ENCODE measurements around the gene ZNF22. TPM values are rescaled to one million over a fixed set of nuclear protein-coding genes. Genes with fewer than 3 reads are reported as not detected.

The ZNF22 gene
- total and polyA plus RNA-seq, 9 donors, result 44.3 to 57.8 (median 49.9) TPM

DNA sequence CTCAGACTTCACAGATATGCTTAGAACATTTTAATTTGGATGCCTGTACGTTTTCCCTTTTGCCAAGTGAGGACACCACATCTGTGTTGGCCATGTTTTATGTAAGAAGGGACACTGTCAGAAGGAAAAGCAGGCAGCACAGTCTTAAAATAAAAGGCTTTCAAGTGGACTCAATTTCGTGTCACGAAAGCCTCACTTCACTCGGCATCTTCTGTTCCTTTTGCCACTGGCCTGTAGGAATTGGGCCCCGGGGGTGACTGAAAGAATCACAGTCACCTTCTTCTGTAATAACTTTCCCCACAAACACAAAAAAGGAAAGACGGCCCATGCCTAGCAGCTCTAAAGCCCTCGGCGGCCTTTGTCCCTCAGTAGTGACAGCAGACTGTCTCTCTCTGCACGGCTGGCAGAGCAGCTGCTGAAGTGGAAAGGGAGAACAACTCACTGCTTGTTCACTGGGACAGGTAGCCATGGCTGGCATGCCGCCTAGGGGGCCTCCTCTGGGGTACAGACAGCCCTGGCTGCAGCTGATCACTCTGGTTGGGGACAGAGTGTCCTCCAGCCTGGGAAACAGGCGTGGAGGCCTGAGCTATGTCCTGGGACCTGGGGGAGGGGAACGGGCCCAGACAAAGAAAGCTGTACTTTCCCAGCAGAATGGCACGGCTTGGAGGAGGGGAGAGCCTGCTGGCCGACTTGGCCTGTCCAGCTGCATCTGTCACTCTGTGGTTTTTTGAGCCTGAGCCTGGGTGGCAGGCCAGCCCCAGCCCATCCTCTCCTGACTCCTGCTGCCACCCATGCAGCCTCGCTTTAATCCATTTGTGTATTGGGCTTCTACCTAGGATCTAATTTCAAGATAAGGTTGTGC is 36.7 kb upstream of the ZNF22 start:
- peak overlapping the region; percentile 93 for H3K27ac ChIP-seq (ENCODE audit: low read length)
- DNase-seq, result peak; percentile 91
- H3K4me1 ChIP-seq (ENCODE audit: control insufficient read depth, insufficient read depth, low read length), result peaks cover 91% of the 10 kb centered on the region
- peak overlapping the region; percentile 14 for H3K4me3 ChIP-seq (ENCODE audit: low read length)
- peaks cover 10% of the 10 kb centered on the region for H3K36me3 ChIP-seq (ENCODE audit: control insufficient read depth, insufficient read depth, low read length)
- no peaks in the 10 kb centered on the region for H3K9me3 ChIP-seq (replicated peaks; ENCODE audit: control insufficient read depth, low read depth, low read length)
- WGBS (ENCODE audit: insufficient coverage), result 40% methylated on average over 13 of the region's 15 CpGs
- H3K27me3 ChIP-seq (ENCODE audit: control insufficient read depth, insufficient read depth, low read length), result no peaks in the 10 kb centered on the region

- no peak for DNase-seq
- Histone ChIP-seq H3K27ac (ENCODE audit: low read length) (peak overlapping the region; percentile 93), H3K4me3 (ENCODE audit: low read length) (no peak overlapping the region), H3K9me3 (replicated peaks; ENCODE audit: control insufficient read depth, low read depth, low read length) (no peaks in the 10 kb centered on the region), H3K4me1 (ENCODE audit: control insufficient read depth, insufficient read depth, low read length) (peaks cover 96% of the 10 kb centered on the region), H3K36me3 (ENCODE audit: control insufficient read depth, insufficient read depth, low read length) (peaks cover 21% of the 10 kb centered on the region), H3K27me3 (ENCODE audit: control insufficient read depth, insufficient read depth, low read length) (no peaks in the 10 kb centered on the region)
- WGBS (ENCODE audit: insufficient coverage), result no CpG with 5 or more reads among the region's 1 CpG
Observed at GRCh38 chr10:44965104-44965503, 35.6 kb upstream of the ZNF22 start.

DNA sequence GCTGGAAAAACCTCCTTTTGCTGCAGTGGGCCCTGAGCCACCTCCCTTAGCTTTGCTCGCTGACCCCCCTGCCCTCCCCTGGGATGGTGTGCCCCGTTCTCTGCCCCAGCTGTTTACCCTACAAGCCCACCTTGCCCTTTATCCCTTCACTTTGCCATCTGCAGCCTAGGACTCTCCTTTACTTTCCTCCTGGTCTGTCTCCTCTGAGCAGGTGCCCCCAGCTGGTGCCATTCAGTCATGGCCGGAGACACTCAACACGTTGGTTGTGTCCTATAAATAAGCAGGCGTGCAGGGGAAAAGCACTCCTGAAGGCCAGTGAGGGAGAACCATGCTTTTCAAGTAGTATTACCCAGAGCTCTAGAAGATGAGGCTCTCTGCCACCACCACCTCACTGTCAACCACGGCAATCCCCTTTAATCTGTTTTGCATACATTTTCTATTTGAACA is 35.0 kb upstream of the ZNF22 start:
- DNase-seq, result peak; percentile 67
- Histone ChIP-seq H3K27ac (ENCODE audit: low read length) (peak overlapping the region; percentile 93), H3K9me3 (replicated peaks; ENCODE audit: control insufficient read depth, low read depth, low read length) (no peaks in the 10 kb centered on the region), H3K4me1 (ENCODE audit: control insufficient read depth, insufficient read depth, low read length) (peaks cover 91% of the 10 kb centered on the region), H3K36me3 (ENCODE audit: control insufficient read depth, insufficient read depth, low read length) (peaks cover 26% of the 10 kb centered on the region), H3K4me3 (ENCODE audit: low read length) (no peak overlapping the region), H3K27me3 (ENCODE audit: control insufficient read depth, insufficient read depth, low read length) (no peaks in the 10 kb centered on the region)
- 73% methylated on average over 5 of the region's 6 CpGs for WGBS (ENCODE audit: insufficient coverage)

GRCh38 chr10:44966129-44966815 is 34.5 kb upstream of the ZNF22 start:
- Histone ChIP-seq H3K4me1 (ENCODE audit: control insufficient read depth, insufficient read depth, low read length) (peaks cover 86% of the 10 kb centered on the region), H3K27me3 (ENCODE audit: control insufficient read depth, insufficient read depth, low read length) (no peaks in the 10 kb centered on the region), H3K4me3 (ENCODE audit: low read length) (no peak overlapping the region), H3K36me3 (ENCODE audit: control insufficient read depth, insufficient read depth, low read length) (peaks cover 32% of the 10 kb centered on the region), H3K9me3 (replicated peaks; ENCODE audit: control insufficient read depth, low read depth, low read length) (no peaks in the 10 kb centered on the region), H3K27ac (ENCODE audit: low read length) (peak overlapping the region; percentile 93)
- 46% methylated on average over 3 of the region's 8 CpGs for WGBS (ENCODE audit: insufficient coverage)
- no peak for DNase-seq

DNA sequence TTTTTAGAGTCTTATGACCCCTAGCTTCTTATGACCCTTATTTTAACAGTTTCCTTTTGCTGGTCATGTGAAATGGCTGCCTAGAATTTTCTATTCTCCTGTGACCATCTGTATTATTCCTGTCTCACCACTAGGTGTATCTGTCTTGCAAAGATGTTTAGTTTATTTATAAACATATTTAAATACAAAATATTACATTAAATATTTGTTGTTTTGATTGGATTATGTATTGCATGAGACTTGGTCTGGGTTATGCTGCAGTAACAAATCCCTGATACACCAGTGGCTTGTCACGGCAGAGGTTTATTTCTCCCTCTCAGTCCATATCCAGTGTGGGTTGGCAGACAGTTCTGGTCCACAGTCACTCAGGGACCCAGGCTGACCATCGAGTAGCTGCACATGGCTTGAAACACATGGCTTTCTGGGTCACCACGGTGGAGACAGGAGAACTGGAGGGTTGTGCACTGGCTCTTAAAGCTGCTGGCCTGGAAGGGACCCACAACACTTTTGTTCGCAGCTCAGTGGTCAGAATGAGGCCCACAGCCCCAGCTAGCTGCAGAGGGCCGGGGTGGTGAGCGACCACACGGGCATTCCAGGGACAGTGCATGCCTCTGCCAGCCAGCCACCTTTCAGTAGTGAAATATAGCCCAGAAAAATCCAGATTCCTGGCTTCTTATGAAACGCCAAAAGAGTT is 33.8 kb upstream of the ZNF22 start:
- H3K36me3 ChIP-seq (ENCODE audit: control insufficient read depth, insufficient read depth, low read length), result peaks cover 39% of the 10 kb centered on the region
- no peaks in the 10 kb centered on the region for H3K27me3 ChIP-seq (ENCODE audit: control insufficient read depth, insufficient read depth, low read length)
- H3K27ac ChIP-seq (ENCODE audit: low read length), result peak overlapping the region; percentile 31
- WGBS (ENCODE audit: insufficient coverage), result 71% methylated on average over 3 of the region's 8 CpGs
- H3K9me3 ChIP-seq (replicated peaks; ENCODE audit: control insufficient read depth, low read depth, low read length), result no peaks in the 10 kb centered on the region
- no peak overlapping the region for H3K4me3 ChIP-seq (ENCODE audit: low read length)
- no peak for DNase-seq
- H3K4me1 ChIP-seq (ENCODE audit: control insufficient read depth, insufficient read depth, low read length), result peaks cover 84% of the 10 kb centered on the region

DNA sequence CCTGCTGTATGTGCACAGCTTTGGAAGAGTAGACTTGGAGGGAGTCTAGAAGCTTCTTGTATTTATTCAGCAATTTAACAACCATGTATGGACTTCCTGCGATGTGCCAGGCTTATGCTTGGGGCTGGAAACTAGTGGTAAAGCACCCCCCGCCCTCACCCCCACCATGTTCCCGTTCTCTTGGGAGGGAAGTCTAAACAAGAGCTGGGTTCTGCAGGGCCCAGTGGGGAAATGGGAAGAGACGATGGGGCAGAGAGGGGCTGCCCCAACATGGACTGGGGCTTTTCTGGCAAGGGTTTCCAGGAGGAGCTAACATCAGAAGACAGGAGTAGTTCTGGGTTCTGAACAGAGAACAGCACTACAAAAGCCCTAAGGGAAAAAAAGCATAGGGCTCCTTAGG is 33.1 kb upstream of the ZNF22 start:
- Histone ChIP-seq H3K36me3 (ENCODE audit: control insufficient read depth, insufficient read depth, low read length) (peaks cover 42% of the 10 kb centered on the region), H3K27ac (ENCODE audit: low read length) (peak overlapping the region; percentile 31), H3K9me3 (replicated peaks; ENCODE audit: control insufficient read depth, low read depth, low read length) (no peaks in the 10 kb centered on the region), H3K4me3 (ENCODE audit: low read length) (no peak overlapping the region), H3K27me3 (ENCODE audit: control insufficient read depth, insufficient read depth, low read length) (no peaks in the 10 kb centered on the region), H3K4me1 (ENCODE audit: control insufficient read depth, insufficient read depth, low read length) (peaks cover 84% of the 10 kb centered on the region)
- DNase-seq, result no peak
- WGBS (ENCODE audit: insufficient coverage), result 86% methylated on average over 1 of the region's 4 CpGs

DNA sequence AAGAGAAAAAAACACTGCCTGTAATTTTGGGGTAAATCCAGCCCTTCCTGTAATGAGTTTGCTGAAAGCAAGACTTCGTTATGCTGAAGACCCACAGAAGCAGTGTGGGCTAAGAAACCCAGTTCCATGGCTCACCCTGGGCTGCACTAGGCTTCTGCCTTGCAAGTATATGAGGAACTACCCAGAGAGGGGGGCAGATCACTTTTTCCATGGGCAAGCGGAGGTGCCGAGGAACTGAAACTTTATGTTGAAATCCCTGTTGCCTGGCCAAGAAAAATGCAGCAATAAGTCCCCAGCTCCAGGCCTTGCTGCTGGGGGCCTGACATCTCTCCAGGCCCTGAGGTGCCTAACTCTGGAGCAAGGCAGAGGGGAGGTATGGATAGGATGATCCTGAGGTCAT is 32.6 kb upstream of the ZNF22 start:
- peak overlapping the region; percentile 31 for H3K27ac ChIP-seq (ENCODE audit: low read length)
- H3K27me3 ChIP-seq (ENCODE audit: control insufficient read depth, insufficient read depth, low read length), result no peaks in the 10 kb centered on the region
- 32% methylated on average over 3 of the region's 3 CpGs for WGBS (ENCODE audit: insufficient coverage)
- no peak overlapping the region for H3K4me3 ChIP-seq (ENCODE audit: low read length)
- H3K4me1 ChIP-seq (ENCODE audit: control insufficient read depth, insufficient read depth, low read length), result peaks cover 84% of the 10 kb centered on the region
- H3K36me3 ChIP-seq (ENCODE audit: control insufficient read depth, insufficient read depth, low read length), result peaks cover 47% of the 10 kb centered on the region
- H3K9me3 ChIP-seq (replicated peaks; ENCODE audit: control insufficient read depth, low read depth, low read length), result no peaks in the 10 kb centered on the region
- DNase-seq, result peak; percentile 82

- H3K36me3 ChIP-seq (ENCODE audit: control insufficient read depth, insufficient read depth, low read length), result peaks cover 52% of the 10 kb centered on the region
- 63% methylated on average over 8 of the region's 11 CpGs for WGBS (ENCODE audit: insufficient coverage)
- DNase-seq, result no peak
- H3K4me3 ChIP-seq (ENCODE audit: low read length), result no peak overlapping the region
- no peaks in the 10 kb centered on the region for H3K27me3 ChIP-seq (ENCODE audit: control insufficient read depth, insufficient read depth, low read length)
- peak overlapping the region; percentile 13 for H3K27ac ChIP-seq (ENCODE audit: low read length)
- H3K9me3 ChIP-seq (replicated peaks; ENCODE audit: control insufficient read depth, low read depth, low read length), result no peaks in the 10 kb centered on the region
- H3K4me1 ChIP-seq (ENCODE audit: control insufficient read depth, insufficient read depth, low read length), result peaks cover 84% of the 10 kb centered on the region
Observed at GRCh38 chr10:44968500-44969400, 32.0 kb upstream of the ZNF22 start.

GRCh38 chr10:44969854-44970253 is 30.9 kb upstream of the ZNF22 start:
- DNase-seq, result no peak
- Histone ChIP-seq H3K4me3 (ENCODE audit: low read length) (no peak overlapping the region), H3K27me3 (ENCODE audit: control insufficient read depth, insufficient read depth, low read length) (no peaks in the 10 kb centered on the region), H3K36me3 (ENCODE audit: control insufficient read depth, insufficient read depth, low read length) (peaks cover 55% of the 10 kb centered on the region), H3K4me1 (ENCODE audit: control insufficient read depth, insufficient read depth, low read length) (peaks cover 84% of the 10 kb centered on the region), H3K9me3 (replicated peaks; ENCODE audit: control insufficient read depth, low read depth, low read length) (no peaks in the 10 kb centered on the region), H3K27ac (ENCODE audit: low read length) (no peak overlapping the region)
- 82% methylated on average over 5 of the region's 9 CpGs for WGBS (ENCODE audit: insufficient coverage)
